ENCODE data around the gene CIAO3. TPM values are rescaled to one million over a fixed set of nuclear protein-coding genes. Genes with fewer than 3 reads are reported as not detected.
"Not testable (repeated sequence)": the region's sequence is repeated elsewhere in the genome, so short reads cannot be mapped to it uniquely, and the experiment has no call there.

Gene CIAO3
- total RNA-seq, 2 experiments from 2014 or later, result 28.3 to 31.9 TPM

DNA sequence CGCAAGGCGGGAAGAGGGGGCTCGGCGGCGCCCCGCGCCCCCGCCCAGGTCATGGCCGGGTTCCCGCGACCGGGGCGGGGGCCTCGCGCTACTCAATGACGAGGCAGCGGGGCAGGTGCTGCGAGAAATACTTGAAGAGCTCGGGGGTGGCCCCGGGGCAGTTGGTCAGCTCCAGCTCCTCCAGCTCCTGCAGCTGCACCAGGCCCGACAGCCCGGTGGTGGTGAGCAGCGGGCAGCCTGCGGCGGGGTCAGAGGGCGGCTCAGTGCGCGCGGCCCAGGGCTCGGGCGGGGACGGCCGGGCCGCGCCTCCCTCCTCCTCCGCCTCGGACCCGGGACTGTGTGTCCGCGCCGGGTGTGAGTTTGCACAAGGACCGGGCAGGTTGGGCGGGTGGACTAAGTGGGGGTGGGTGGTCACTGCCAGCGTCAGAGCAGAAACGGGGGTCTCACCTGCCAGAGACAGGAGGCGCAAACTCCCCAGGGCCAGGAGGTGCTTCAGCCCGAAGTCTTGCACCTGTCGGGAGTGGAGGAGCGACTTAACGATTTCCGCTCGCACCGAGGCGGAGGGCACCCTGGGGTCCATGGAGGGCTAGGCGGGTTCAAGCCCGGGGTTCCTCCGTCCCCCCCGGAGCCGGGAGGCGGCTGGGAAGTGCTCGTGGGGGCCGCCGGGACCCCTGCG lies 46.5 kb downstream of the CIAO3 start:
- CTCF ChIA-PET, result interaction anchor here (0.6 to 2.1 kb wide), 3 partner anchors 16 to 325 kb away, joined by 3 to 6 read pairs (median 3); no protein-coding TSS in a partner anchor
- H3K9me3 Mint-ChIP-seq (ENCODE audit: low read depth), result no peaks in the 10 kb centered on the region
- intact Hi-C loops (cut with DNase I, micrococcal nuclease), result loop anchor here in 1 of 2 experiments (2.0 kb wide), 1 partner anchor 26 kb away; the partner anchor contains the start of gene ANTKMT
- H3K4me1 Mint-ChIP-seq, result peaks cover 18% of the 10 kb centered on the region
- H3K27me3 Mint-ChIP-seq, result no peaks in the 10 kb centered on the region
- DNase-seq, result no peak
- H3K4me3 Mint-ChIP-seq, result peak overlapping the region; percentile 77
- no peak overlapping the region for H3K27ac Mint-ChIP-seq
- H3K36me3 Mint-ChIP-seq (ENCODE audit: low read depth), result no peaks in the 10 kb centered on the region
- no peak for ATAC-seq
- POLR2A ChIA-PET, result no interaction called here

DNA sequence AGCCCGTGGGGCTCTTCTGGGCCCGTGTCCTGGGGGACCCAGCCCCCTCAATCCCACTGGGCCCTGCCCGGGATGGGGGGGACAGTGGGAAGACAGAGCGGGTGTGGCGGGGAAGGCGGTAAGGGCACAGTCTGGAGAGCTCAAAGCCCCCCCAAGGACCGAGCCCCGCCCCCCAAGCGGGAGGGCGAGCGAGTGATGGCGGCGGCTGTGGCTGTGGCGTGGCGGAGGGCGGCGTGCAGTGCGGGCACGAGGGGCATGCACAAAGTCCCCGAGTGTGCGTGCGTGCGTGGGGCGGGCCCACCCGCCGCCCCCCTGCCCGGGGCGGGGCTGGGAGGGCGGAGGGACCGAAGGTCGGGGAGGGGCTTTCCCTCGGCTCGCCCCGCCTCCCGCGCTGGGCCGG lies 47.0 kb downstream of the CIAO3 start:
- intact Hi-C loops (cut with DNase I, micrococcal nuclease), result loop anchor here in 1 of 2 experiments (2.0 kb wide), 1 partner anchor 27 kb away; the partner anchor contains the start of gene ANTKMT
- H3K4me3 Mint-ChIP-seq, result no peak overlapping the region
- POLR2A ChIA-PET, result no interaction called here
- peak; percentile 48 for DNase-seq
- H3K36me3 Mint-ChIP-seq (ENCODE audit: low read depth), result no peaks in the 10 kb centered on the region
- H3K9me3 Mint-ChIP-seq (ENCODE audit: low read depth), result no peaks in the 10 kb centered on the region
- peaks cover 23% of the 10 kb centered on the region for H3K4me1 Mint-ChIP-seq
- no peak overlapping the region for H3K27ac Mint-ChIP-seq
- H3K27me3 Mint-ChIP-seq, result no peaks in the 10 kb centered on the region
- no peak for ATAC-seq
- CTCF ChIA-PET, result interaction anchor here (0.6 kb wide), 1 partner anchor 324 kb away, joined by 3 read pairs; no protein-coding TSS in a partner anchor

DNA sequence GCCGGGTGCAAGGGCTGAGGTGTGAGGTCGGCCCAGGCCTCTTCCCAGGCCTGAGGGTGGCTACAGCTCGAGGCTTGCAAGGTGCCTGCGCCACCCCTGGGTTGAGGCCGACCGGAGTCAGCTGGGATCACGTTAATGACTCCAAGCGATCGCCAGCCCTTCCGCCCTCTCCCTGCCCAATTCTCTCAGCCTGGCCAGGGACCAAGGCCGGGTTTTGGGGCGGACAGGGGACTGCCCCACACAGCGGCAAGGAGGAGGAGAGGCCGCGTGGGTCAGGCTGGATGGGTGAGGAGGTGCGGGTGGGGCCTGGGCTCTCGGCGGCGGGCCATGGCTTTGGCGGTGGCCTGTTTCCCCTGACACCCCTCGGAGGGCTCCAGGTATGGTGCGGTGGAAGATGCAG lies 47.4 kb downstream of the CIAO3 start:
- POLR2A ChIA-PET, result no interaction called here
- H3K27ac Mint-ChIP-seq, result no peak overlapping the region
- no peaks in the 10 kb centered on the region for H3K27me3 Mint-ChIP-seq
- CTCF ChIA-PET, result no interaction called here
- H3K36me3 Mint-ChIP-seq (ENCODE audit: low read depth), result no peaks in the 10 kb centered on the region
- intact Hi-C loops (cut with DNase I, micrococcal nuclease), result no loop called here
- no peak for DNase-seq
- H3K4me1 Mint-ChIP-seq, result peaks cover 27% of the 10 kb centered on the region
- ATAC-seq, result no peak
- H3K9me3 Mint-ChIP-seq (ENCODE audit: low read depth), result no peaks in the 10 kb centered on the region
- H3K4me3 Mint-ChIP-seq, result no peak overlapping the region

DNA sequence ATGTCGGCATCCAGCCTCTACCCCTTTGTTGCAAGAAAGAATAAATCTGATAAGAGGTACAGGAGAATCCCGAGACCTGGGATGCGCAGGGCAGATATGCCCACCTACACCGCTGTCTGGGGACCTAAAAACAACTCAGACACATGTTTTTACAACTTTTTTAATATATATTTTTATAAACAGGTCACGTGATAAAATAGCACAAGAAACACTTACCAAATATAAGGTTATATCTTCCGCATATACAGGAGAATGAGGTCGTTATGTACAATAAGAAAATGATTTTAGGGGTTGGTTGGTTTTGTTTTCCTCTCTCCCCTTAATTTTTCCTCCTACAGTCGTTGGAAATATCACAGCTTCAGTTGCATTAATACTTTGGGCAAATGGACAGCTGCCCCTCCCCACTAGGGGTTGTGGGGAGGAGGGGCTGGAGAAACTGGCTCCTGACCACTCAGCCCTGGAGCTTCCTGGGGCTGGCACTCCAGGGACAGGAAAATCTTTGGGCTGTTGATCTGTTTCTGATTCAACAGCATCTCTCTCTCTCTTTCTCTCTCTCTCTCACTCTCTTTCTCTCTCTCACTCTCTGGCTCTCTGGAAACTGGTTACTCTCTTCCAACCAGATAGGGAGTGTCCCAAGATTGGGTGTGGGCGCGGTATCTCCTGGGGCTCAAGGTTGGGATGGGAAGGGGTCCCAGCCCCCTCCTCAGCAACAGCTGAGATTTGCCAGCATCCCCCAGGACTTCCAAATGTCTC lies 48.3 kb downstream of the CIAO3 start:
- POLR2A ChIA-PET, result interaction anchor here (0.8 kb wide), 1 partner anchor 358 kb away, joined by 3 read pairs; no protein-coding TSS in a partner anchor
- Mint-ChIP-seq H3K9me3 (ENCODE audit: low read depth) (no peaks in the 10 kb centered on the region), H3K4me3 (no peak overlapping the region), H3K27ac (no peak overlapping the region), H3K36me3 (ENCODE audit: low read depth) (no peaks in the 10 kb centered on the region), H3K4me1 (peaks cover 27% of the 10 kb centered on the region), H3K27me3 (no peaks in the 10 kb centered on the region)
- CTCF ChIA-PET, result no interaction called here
- DNase-seq, result no peak
- intact Hi-C loops (cut with DNase I, micrococcal nuclease), result no loop called here
- ATAC-seq, result no peak

DNA sequence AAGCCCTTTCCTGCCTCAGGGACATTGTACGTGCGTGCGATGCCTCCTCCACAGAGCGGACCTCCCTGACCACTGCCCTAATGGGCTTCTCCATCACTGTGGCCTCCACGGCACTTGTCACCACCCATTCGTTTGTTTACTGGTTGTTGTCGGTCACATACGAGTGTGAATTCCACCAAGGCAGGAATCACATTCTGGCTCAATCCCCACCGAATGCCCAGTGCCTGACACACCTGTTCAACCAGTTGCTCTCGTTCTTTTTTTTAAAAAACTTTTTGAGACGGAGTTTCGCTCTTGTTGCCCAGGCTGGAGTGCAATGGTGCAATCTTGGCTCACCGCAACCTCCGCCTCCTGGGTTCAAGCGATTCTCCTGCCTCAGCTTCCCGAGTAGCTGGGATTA lies 49.6 kb downstream of the CIAO3 start:
- ATAC-seq; intact Hi-C loops (cut with DNase I, micrococcal nuclease); H3K9me3 Mint-ChIP-seq (ENCODE audit: low read depth); CTCF ChIA-PET; H3K36me3 Mint-ChIP-seq (ENCODE audit: low read depth); H3K27me3 Mint-ChIP-seq; DNase-seq; POLR2A ChIA-PET: not testable (repeated sequence)
- Mint-ChIP-seq H3K4me3 (peak overlapping the region; percentile 85), H3K4me1 (peaks cover 25% of the 10 kb centered on the region), H3K27ac (peak overlapping the region; percentile 58)

DNA sequence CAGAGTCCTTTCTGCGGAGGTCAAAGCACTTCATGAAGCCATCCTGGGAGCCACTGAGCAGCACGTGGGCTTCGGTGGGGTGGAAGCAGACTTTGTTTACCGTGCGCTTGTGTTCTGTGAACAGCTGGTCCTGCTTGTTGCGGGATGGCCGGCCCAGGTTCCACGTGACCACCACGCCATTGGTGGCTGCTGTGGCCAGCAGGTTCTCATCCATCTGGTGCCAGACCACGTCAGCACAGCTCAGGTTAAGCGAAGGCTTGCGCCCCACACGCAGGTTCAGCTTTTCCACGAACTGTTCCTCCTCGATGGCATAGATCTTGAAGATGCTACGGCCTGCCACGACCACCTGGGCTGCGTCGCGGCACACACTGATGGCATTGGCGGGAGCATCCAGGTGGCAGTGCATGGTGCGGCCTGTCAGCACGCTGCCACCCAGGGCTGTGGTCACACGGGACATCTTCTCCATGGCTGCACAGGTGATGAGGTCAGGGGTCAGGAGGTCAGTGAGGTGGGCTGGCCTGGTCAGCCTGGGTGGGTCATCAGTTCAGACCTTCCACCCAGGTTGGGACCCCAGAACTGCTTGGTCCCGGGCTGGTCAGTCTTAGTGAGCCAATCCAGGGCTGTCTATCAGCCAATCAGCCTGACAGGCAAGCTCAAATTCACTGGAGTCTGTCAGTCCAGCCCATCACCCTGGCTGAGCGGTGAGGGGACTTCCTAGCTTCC lies 51.5 kb downstream of the CIAO3 start:
- Mint-ChIP-seq H3K4me3 (peak overlapping the region; percentile 85), H3K36me3 (ENCODE audit: low read depth) (peaks cover 10% of the 10 kb centered on the region), H3K27me3 (no peaks in the 10 kb centered on the region), H3K9me3 (ENCODE audit: low read depth) (no peaks in the 10 kb centered on the region), H3K27ac (peak overlapping the region; percentile 80), H3K4me1 (peaks cover 21% of the 10 kb centered on the region)
- ChIA-PET POLR2A (no interaction called here), CTCF (interaction anchor here (0.7 to 1.7 kb wide), 3 partner anchors 23 to 61 kb away, joined by 3 to 4 read pairs (median 3); no protein-coding TSS in a partner anchor)
- DNase-seq, result no peak
- intact Hi-C loops (cut with DNase I, micrococcal nuclease), result no loop called here
- ATAC-seq, result no peak

DNA sequence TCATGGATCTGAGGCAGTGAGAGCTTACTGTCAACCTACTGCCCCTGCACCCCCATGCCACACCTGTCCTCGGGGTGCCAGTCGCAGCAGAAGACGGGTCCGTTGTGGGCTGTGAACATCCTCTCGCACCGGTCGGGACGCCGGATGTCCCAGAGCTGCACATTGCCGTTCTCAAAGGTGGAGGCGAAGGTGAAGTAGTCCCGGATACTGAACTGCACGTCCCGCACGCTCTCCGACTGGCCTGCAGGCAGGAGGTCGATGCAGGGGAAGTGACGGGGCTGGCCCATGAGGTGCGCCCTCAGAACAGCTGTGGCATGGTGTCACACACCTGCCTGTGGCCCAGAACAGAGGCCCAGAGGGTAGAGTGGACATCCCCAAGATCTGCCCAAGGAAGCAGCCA lies 53.3 kb downstream of the CIAO3 start:
- POLR2A ChIA-PET, result no interaction called here
- H3K27me3 Mint-ChIP-seq, result no peaks in the 10 kb centered on the region
- intact Hi-C loops (cut with DNase I, micrococcal nuclease), result no loop called here
- H3K9me3 Mint-ChIP-seq (ENCODE audit: low read depth), result no peaks in the 10 kb centered on the region
- DNase-seq (no peak), ATAC-seq (no peak)
- H3K27ac Mint-ChIP-seq, result no peak overlapping the region
- peaks cover 31% of the 10 kb centered on the region for H3K4me1 Mint-ChIP-seq
- no peak overlapping the region for H3K4me3 Mint-ChIP-seq
- CTCF ChIA-PET, result interaction anchor here (0.6 kb wide), 1 partner anchor 17 kb away, joined by 3 read pairs; no protein-coding TSS in a partner anchor
- peaks cover 19% of the 10 kb centered on the region for H3K36me3 Mint-ChIP-seq (ENCODE audit: low read depth)

DNA sequence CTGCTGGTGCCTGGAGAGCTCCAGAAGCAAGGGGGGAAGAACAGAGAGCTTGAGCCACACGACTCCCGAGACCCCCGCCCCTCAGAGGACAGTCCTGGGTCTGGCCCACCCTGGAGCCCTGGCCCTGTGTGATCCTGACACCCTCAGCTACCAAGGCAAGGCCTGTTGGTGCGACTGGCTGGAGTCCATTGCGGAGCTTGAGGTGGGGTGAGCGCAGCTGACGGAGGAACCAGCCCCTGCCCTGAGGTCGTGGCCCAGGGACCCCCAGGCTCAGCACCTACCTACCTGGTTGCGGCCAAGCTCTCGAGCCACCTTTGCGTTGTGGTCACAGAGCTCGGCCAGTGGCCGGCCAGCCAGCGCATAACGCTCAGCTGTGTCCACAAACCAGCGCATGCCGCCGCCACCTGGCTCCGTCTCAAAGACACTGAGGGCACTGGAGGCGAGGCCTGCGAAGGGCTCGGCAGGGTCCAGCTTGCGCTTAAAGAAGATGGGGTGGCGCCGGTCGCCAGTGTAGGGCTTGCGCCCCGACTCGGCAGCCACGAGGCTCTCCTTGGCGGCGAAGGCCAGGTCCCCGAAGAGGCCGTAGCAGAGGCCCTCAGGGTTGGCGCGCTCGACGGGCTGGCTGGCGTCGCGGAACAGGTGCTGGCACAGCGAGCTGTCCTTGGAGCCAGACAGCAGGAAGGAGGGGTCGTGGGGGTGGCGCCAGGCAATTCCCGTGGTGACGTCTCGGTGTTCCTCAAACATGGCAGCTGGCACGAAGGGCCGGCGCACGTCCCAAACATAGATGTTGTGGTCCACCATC lies 54.1 kb downstream of the CIAO3 start:
- Mint-ChIP-seq H3K4me1 (peaks cover 39% of the 10 kb centered on the region), H3K36me3 (ENCODE audit: low read depth) (peaks cover 26% of the 10 kb centered on the region), H3K27me3 (no peaks in the 10 kb centered on the region), H3K4me3 (no peak overlapping the region), H3K9me3 (ENCODE audit: low read depth) (no peaks in the 10 kb centered on the region), H3K27ac (no peak overlapping the region)
- CTCF ChIA-PET, result no interaction called here
- ATAC-seq, result no peak
- DNase-seq, result no peak
- intact Hi-C loops (cut with DNase I, micrococcal nuclease), result no loop called here
- POLR2A ChIA-PET, result no interaction called here

DNA sequence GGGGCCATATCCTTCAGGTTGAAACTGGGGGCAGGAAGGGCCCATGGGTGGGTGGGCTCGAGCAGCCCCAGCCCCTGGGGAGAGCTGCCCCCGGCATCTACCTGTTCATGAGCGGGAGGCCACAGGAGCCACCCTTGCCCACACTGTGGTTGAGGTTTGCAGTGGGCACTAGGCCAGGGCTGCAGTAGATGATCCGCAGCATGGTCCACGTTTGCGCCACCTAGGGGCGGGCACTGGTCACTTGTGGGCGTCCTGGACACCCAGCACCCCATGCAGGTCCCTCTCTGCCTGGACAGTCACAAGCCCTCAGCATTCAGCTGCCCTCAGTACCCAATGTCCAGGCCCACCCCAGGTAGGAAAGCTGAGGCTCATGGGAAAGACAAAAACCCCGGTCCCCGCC lies 54.8 kb downstream of the CIAO3 start:
- POLR2A ChIA-PET, result no interaction called here
- intact Hi-C loops (cut with DNase I, micrococcal nuclease), result loop anchor here in 1 of 2 experiments (2.0 kb wide), 1 partner anchor 17 kb away; the partner anchor contains the start of gene RHOT2
- H3K36me3 Mint-ChIP-seq (ENCODE audit: low read depth), result peaks cover 31% of the 10 kb centered on the region
- CTCF ChIA-PET, result interaction anchor here (0.5 kb wide), 1 partner anchor 1529 kb away, joined by 4 read pairs; the partner anchor contains the start of gene PGP
- no peaks in the 10 kb centered on the region for H3K9me3 Mint-ChIP-seq (ENCODE audit: low read depth)
- H3K27me3 Mint-ChIP-seq, result no peaks in the 10 kb centered on the region
- DNase-seq, result peak; percentile 47
- no peak for ATAC-seq
- peaks cover 46% of the 10 kb centered on the region for H3K4me1 Mint-ChIP-seq
- H3K4me3 Mint-ChIP-seq, result no peak overlapping the region
- H3K27ac Mint-ChIP-seq, result no peak overlapping the region

DNA sequence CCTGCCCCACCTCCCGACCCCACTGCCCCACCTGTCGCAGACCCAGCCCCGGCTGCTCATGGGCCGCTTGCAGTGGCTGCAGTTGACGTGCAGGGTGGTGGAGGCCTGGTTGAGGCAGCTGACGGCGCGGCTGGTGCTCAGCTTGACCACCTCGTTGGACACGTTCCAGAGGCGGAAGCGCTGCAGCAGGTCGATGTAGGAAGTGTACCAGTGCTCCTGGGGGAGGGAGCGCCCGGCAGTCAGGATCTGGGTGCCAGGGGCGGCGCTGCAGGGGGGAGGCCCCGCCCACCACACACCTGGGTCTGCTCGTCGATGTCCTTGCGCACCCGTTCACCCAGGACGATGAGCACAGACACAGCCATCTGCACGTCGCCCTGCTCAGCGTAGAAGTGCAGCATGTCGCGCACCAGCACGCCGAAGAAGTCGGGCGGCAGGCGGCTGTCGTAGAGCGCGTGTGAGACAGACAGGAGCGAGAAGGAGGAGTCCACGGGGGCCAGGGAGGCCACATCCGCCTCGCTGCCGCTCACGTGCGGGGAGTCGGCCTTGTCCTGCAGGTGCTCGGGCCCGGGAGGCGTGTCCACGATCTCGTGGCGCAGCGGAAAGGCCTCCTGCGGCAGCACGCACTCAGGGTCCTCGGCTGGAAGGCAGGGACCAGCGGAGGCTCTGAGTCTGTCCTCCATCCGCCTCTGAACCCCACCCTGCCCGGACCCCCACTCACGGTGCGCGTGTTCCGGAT lies 55.7 kb downstream of the CIAO3 start:
- DNase-seq (no peak), ATAC-seq (no peak)
- intact Hi-C loops (cut with DNase I, micrococcal nuclease), result loop anchor here (1.0 to 5.0 kb wide), 13 partner anchors 16 to 1087 kb away; partner anchors contain the start of genes ANTKMT (in 2 of the 2), METTL26 (in 2 of the 2), CAPN15 (in 1 of the 2) and CHTF18 (in 1 of the 2)
- ChIA-PET POLR2A (no interaction called here), CTCF (no interaction called here)
- Mint-ChIP-seq H3K36me3 (ENCODE audit: low read depth) (peaks cover 32% of the 10 kb centered on the region), H3K4me1 (peaks cover 42% of the 10 kb centered on the region), H3K4me3 (no peak overlapping the region), H3K27ac (no peak overlapping the region), H3K9me3 (ENCODE audit: low read depth) (no peaks in the 10 kb centered on the region), H3K27me3 (no peaks in the 10 kb centered on the region)

Measured in activated CD4-positive, alpha-beta T cell treated with anti-CD3 and anti-CD28 coated beads for 36 hours (primary cell).